ENCODE data around the gene TBKBP1.

TBKBP1 gene, protein sequence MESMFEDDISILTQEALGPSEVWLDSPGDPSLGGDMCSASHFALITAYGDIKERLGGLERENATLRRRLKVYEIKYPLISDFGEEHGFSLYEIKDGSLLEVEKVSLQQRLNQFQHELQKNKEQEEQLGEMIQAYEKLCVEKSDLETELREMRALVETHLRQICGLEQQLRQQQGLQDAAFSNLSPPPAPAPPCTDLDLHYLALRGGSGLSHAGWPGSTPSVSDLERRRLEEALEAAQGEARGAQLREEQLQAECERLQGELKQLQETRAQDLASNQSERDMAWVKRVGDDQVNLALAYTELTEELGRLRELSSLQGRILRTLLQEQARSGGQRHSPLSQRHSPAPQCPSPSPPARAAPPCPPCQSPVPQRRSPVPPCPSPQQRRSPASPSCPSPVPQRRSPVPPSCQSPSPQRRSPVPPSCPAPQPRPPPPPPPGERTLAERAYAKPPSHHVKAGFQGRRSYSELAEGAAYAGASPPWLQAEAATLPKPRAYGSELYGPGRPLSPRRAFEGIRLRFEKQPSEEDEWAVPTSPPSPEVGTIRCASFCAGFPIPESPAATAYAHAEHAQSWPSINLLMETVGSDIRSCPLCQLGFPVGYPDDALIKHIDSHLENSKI

DNA sequence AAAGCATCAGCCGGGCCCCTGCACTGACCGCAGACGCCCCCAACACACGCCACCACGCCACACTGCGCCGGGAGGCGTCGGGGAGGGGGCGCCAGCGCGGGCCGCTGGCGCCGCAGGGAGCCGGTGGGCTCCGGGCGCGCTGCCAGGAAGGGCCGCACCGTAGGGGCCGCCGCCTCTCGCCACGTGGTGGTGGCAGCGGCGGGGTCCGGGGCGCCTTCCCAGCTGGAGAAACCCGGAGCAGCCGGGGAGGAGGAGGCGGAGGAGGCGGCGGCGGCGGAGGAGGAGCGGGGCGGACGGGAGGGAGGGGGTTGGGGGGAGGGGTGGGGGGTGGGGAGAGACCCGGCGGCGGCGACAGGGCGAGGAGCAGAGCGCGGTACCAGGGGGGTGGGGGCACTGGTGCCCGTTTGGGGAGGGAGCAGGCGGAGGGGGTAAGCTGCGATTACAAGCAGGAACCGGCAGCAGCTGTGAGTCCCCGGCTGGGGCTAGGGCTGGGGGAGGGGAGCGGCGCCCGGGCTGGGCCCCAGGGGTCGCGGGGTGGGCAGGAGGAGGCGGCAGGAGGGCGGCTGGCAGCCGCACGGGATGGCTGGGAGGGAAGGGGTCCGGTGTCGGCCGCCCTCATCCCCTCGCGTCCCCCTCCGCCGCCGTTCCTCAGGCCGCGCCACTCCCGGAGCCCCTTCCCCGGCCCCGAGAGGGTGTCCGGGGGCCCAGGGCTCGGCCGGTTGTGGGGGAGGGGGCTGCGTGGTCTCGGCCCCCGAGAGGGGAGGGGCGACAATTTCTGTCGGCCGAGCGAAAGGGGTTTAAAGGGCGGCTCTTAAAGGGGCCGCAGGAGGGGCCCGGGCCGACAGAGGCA lies at the start of gene TBKBP1:
TBKBP1 (plus strand) TSS at position 431 of the 850 bp plus-strand sequence. CDS start 1,952 bp downstream, outside the sequence.
- peak; percentile 52 for DNase-seq

GRCh38 chr17:47644324-47644723 lies 49.6 kb upstream of the TBKBP1 start:
- no peak for DNase-seq

DNA sequence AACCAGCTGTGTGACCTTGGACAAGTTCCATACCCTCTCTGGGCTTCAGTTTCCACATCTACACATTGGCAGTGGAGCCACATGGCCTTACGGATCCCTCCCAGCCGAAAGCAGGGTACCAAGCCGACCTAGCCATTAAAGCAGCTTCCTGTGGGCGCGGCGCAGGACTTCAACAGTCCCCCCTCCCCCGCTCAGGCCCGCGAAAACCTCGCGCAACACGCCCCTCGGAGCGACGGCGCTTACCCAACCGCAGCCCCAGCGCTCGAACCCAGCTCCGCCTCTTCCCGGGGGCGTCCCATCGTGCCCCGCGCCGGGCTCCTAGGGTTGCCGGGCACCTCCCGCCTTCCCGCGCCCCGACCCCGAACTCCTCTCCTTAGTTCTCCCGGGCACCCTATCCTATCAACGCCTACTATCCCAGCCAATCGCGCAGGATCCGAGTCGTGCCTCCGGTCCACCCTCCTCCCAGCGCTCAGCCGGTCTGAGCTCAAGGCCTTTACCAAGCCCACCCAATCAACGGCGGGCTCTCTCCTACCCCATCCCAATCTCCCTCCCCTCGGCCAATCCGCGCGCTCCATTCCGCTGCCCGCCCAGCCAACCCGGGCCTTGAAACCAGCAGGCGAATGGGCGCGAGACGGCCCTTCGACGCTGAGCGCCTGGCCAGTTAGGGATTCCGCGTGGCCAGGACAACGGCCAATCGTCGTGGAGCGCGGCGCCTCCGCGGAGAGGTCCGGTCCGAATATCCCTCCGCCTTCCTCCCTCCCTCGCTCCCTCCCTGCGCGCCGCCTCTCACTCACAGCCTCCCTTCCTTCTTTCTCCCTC lies 44.6 kb upstream of the TBKBP1 start, which contains the start of gene KPNB1:
KPNB1 (plus strand) TSS at position 767 of the 819 bp plus-strand sequence. CDS start 326 bp downstream, outside the sequence.
- peak; percentile 100 for DNase-seq

DNA sequence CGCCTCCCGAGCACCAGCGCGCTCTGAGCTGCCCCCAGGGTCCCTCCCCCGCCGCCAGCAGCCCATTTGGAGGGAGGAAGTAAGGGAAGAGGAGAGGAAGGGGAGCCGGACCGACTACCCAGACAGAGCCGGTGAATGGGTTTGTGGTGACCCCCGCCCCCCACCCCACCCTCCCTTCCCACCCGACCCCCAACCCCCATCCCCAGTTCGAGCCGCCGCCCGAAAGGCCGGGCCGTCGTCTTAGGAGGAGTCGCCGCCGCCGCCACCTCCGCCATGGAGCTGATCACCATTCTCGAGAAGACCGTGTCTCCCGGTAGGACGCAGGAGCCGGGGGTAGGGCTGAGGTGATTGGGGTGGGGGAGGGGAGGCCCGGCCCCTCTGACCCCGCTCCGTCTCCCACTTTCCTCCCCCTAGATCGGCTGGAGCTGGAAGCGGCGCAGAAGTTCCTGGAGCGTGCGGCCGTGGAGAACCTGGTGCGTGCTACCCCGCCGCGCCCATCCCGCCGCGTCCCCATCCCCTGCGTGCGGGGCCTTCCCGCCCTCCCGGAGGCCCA lies 43.9 kb upstream of the TBKBP1 start:
- peak; percentile 73 for DNase-seq

DNA sequence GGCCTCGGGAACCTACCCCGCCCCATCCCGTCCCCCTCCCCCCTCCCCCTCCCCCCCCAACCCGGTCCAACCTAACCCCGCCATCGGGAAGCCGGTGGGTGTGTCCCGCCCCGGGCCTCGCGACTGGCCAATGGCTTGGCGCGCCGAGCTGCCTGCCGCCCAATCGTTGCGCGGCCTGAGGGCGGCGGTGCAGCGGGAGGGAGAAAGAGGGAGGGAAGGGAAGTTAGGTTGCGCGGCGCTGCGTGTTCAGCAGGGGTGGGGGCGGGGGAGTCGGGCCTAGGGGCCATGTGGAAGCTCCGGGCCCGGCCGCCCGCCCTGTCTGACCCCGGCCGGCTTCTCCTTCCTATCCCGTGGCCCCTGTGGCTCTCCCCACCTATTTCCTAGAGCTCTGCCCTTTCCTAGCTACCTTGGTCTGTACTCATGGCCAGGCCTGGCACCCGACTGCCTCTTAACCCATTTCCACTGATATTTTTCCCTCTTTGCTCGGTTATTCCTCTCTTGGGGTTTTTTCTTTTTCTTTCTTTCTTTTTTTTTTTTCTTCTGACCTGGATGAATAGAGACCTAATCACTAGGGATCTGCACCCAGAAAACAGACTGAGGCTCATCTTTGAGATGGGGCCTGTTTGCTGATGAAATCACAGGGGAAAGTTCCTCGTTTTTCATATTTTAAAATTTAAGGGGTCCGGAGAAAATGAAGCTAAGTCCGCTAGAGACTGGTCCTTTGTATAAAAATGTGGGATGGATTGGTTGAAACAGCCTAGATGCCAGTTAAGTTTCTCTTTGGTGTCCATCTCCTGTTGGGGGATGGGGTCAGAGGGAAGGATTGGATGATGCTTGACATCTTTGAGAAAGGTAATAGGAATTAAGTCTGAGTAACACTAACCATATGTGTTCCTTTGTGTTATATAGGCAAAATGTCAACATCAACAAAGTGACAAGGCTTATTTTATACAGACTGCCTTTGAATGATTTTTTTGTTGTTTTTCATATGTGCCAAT lies 43.1 kb upstream of the TBKBP1 start:
- DNase-seq = peak; percentile 98

GRCh38 chr17:47651704-47652103 lies 42.3 kb upstream of the TBKBP1 start:
- no peak for DNase-seq

- peak; percentile 22 for DNase-seq
Observed at GRCh38 chr17:47652570-47652969, 41.4 kb upstream of the TBKBP1 start.

DNA sequence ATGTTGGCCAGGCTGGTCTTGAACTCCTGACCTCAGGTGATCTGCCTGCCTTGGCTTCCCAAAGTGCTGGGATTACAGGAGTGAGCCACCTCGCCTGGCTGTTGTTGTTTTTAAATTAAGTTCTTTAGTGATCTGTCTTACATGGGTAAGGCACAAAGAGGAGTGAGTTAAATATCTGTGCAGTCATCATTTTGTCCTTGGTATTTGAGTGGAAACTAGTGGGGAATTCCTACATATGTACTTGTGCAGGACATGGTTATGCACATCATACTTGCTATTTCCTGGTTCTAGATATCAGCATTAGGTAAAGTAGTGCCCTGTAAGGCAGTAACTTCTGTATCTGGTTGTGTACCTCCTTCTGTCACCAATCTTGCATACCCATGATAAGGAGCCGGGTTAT lies 40.5 kb upstream of the TBKBP1 start:
- no peak for DNase-seq

DNA sequence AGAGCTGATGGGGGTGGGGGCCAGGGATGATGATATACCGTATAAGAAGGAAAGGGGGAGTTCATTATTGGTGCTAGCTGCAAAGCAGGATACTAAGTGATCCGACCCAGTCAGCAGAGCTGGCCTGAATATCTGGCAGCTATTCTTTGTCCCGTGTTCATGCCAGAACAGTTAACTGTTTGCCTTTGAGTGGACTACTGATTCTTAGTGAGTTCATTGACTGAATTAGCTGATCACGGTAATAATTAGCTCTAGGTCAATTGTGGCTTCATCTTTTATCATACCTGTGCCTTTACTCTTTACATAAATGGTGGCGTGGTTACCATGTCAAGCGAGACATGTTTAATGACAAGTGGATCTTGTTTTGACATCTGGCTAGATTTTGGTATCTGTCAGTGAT lies 39.0 kb upstream of the TBKBP1 start:
- DNase-seq = no peak

DNA sequence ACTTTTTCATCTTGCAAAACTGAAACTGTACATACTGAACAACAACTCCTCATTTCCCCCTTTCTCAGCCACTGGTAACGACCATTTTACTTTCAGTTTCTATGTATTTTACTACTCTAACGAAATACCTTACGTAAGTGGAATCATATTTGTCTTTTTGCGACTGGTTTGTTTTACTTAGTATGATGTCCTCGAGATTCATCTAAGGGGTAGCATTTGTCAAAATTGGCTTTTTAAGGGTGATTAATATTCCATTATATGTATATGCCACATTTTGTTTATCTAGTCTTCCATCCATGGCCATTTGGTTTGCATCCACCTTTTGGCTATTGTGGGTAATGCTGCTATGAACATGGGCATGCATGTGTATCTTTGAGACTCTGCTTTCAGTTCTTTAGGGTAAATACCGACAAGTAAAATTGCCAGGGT lies 33.9 kb upstream of the TBKBP1 start:
- no peak for DNase-seq

GRCh38 chr17:47663912-47664623 lies 29.9 kb upstream of the TBKBP1 start:
- peak; percentile 79 for DNase-seq

DNA sequence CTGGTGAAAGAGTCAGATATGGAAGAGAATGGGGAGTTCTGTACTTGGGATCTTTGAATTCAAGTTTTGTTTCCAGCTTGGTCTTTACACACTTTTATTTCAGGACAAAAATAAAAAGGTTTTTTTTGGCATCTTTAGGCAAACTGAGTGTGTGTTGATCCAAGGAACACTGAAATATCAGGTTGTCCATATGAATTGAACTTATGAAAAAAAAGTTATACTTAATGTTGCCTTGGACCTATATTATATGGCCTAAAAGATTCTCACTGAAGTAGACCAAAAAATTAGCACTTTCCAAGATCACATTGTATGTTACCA lies 29.4 kb upstream of the TBKBP1 start:
- no peak for DNase-seq

DNA sequence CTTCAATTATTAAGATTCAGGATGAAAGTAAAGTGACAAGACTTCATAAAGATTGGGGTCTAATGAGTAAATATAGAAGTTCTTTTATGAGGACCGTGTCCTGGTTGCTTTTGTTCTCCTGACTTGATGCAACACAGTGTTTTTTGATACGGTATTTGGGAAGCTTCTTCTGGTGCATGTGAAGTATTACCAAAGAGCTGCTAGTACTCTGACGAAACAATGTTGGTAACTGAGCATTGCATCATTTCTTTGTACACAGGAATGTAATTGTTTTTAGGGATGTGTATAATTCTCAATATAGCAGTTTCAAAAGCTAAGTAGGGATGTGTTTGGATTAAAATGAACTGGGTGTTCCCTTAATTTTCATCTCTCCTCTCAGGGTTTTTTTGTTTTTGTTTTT lies 28.3 kb upstream of the TBKBP1 start:
- peak; percentile 45 for DNase-seq

- no peak for DNase-seq
Observed at GRCh38 chr17:47669081-47669480, 24.9 kb upstream of the TBKBP1 start.

DNA sequence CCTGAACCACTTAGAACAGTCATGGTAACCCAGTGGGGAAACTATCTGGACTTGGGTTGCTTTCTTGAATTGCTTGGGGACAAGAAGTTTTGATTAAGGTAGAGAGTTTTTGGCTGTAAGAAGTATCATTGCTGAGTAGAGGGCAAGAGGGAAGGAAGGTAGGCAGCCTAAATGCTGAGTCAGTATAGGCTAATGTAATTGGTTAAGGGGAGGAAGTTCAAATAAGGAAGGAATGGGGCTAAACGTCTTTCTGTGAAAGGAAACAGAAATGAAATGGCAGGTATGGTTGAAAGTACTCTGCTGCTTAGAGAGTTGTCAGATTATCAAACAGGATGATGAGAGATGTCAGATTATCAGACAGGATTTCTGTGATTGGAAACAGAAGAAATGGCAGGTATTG lies 23.9 kb upstream of the TBKBP1 start:
- peak; percentile 48 for DNase-seq

DNA sequence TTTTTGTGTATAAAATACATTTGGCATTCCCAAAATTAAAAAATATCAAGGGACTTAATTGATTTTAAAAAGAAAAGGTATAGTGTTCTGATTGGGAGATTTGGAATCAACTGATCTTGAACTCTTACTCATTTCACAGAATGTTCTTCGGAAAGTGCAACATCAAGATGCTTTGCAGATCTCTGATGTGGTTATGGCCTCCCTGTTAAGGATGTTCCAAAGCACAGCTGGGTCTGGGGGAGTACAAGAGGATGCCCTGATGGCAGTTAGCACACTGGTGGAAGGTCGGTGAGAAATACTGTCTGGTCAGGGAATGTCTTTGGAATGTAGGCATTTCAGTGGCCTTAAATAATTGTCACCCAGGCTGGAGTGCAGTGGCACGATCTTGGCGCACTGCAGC lies 19.5 kb upstream of the TBKBP1 start:
- no peak for DNase-seq

DNA sequence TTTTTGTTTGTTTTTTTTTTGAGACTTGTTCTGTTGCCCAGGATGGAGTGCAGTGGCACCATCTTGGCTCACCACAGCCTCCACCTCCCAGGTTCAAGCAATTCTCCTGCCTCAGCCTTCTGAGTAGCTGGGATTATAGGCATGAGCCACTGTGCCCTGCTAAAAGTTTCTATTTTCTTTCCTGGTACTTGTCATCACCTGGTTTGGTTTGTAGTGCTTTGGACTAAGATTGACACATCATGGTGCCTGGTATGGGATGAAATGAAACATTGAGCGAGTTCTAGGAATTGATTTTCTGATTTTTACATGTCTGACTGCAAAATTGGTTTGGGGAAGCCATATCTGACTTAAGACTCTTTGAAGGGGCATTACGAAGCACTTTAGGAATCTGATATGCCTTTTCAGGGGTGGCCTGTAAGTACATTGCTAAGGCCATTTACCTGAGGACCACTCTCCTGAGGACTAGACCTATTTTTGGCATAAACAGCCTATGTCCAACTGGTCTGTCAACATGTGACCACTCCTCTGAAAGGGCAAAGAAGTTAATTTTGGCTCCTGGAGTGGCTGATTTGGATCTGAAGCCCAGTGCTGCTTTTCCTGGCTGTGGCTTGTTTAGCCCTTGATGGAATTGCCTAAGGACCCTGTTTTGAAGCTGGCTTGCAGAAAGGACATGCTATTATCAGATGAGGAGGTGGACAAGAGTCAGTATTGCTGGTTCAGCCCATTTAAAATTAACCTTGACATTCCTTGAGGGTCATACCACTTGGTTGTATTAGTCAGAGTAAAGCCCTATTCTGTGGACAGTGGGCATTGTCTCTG lies 18.4 kb upstream of the TBKBP1 start:
- DNase-seq = no peak

GRCh38 chr17:47676199-47676472 lies 17.8 kb upstream of the TBKBP1 start:
- no peak for DNase-seq

GRCh38 chr17:47676510-47677165 lies 17.3 kb upstream of the TBKBP1 start:
- DNase-seq = no peak
